SKM-1 (cell line): Measurements from ENCODE around the gene DND1.
A peak's percentile ranks its signal among the peaks of the same experiment; 100 is the strongest.
"Not testable (repeated sequence)": the region's sequence is repeated elsewhere in the genome, so short reads cannot be mapped to it uniquely, and the experiment has no call there.

ENCODE experiments used
- DNase-seq: peaks from one replicate; lab custom pipeline; 2025; ENCODE audit not compliant: unreplicated experiment; lab: John Stamatoyannopoulos, UW

The DND1 gene

DNA sequence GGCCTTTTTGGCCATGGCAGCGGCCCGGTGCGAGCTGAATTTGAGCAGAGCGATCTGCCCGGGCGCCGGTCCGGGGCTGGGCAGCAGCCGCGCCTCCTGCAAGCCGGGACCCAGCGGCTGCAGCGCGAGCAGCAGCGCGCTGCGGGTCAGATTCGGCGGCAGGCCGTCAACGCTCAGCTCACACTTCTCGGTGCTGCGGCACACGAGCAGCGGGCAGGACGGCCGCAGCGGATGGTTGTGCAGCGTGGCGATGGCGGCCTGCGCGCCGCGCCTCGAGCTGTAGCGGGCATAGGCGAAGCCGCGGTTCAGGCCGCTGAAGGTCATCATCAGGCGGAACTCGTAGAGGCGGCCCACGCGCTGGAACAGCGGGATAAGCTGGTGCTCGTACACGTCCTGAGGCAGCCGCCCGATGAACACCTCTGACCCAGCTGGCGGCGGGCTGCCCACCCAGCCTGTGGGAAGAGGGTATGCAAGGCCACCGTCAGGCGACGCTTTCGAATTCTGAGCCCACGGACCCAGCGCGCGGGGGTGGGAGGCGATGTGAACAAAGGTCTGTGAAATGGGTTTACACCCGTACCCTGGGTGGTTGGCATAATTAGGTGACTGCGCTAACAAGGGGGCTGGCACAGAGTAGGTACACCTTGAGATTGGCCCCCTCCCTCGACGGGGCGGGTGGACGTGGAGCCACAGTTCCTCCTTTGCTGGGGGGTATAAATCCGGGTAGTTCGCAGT, 755 bp downstream of the DND1 start:
- DNase-seq, result no peak

- DNase-seq, result no peak
Measured at GRCh38 chr5:140671472-140672125, 1.8 kb downstream of the DND1 start.

DNA sequence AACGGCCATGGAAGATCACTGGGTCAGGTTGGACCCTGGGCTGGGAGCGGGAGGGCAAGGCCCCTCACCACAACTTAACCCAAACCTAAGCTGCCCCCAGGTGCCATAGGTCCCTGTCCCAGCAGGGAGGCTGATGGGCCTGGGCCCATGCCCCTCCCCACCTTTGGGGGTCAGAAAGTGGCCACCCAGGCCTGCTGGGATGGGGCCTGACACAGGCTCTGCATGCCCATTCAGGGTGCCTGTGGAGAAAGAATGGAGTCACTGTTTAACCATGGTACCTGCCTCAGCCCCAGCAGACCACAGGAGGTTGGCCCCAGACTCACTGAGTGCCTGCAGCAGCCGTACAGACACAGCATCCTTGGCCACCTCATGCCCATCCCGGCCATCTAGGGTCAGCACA, 2.3 kb downstream of the DND1 start:
- DNase-seq, result not testable (repeated sequence)

- DNase-seq, result peak; percentile 96
Measured at GRCh38 chr5:140664359-140665119, 8.8 kb downstream of the DND1 start, which contains the start of gene WDR55. WDR55 (plus strand) TSS chr5:140664904; CDS start chr5:140664913, 9 bp downstream.

- DNase-seq, result no peak
Measured at GRCh38 chr5:140664030-140664358, 9.4 kb downstream of the DND1 start.

GRCh38 chr5:140660371-140660770, 13.0 kb downstream of the DND1 start:
- not testable (repeated sequence) for DNase-seq

DNA sequence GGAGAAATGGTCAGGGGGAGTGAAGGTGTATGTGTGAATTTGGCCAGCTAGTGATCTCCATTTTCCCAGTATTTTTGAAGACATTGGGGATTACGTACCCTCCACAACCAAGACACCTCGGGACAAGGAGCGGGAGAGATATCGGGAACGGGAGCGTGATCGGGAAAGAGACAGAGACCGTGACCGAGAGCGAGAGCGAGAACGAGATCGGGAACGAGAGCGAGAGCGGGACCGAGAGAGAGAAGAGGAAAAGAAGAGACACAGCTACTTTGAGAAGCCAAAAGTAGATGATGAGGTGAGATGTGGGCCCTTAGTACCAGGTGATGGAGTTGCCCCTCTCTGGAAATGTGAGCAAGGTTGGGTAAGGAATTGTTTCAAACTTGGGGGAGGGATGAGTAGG, 14.5 kb downstream of the DND1 start:
- DNase-seq, result no peak

DNA sequence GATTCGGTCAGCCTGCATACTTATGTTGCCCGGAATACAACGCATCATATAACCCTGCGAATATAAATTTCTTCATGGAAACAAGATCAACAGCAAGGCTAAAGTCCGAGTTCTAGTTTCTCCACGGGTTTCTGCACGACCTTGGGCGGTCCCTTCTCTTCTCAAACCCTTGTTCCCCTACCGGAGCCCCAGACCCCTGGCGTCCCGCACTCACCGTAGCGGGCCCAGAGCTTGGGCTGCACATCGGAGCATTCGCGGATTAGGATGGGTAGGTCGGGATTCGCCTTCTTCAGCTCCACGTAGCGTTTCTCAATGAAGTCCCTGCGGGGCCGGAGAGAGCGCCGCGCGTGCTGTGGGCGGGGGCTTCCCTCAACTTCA, 26.3 kb downstream of the DND1 start:
- DNase-seq, result no peak

GRCh38 chr5:140642718-140643117, 30.7 kb downstream of the DND1 start:
- no peak for DNase-seq

GRCh38 chr5:140641716-140642115, 31.7 kb downstream of the DND1 start:
- no peak for DNase-seq

DNA sequence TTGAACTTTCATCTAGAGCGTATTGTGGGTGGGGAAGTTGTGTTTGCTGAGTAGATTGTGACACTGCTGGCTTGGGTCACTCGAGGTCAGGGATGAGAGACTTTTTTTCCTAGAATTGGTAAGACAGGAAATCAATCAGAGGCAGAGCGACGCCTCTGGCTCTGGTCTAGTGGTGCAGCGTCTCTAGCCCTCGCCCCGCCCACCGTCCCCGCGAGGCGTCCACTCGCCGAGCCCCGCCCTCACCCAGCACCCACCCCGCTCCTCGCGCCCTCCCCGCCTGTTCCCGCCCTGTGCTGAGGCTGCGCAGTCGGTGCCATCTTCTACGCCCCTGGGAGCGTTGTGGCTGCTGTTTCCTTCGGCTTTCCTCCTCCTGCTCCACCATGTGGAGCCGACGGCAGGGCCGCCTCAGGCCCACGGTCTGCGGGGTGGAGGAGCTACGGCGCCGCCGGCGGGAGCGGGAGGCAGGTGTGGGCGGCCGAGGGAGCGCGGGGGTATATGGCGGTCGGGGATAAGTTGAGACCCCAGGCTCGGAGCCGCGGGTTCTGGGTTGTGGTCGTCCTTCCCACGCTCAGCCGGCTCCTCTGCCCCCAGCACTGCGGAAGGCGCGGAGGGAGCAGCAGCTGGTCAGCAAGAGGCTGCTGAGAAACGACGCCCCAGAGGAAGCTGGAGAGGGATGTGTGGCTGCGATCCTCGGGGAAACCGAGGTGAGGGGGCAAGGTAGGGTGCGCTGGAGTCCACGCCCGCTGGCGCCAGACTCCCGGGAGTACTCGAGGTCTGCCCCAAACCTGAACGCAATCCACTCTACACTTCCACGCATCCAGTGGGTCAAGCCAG, 34.0 kb downstream of the DND1 start, which contains the start of gene TMCO6:
TSS of gene TMCO6 (plus strand) at position 304 of the 834 bp plus-strand sequence. CDS start at position 381, 77 bp downstream.
- DNase-seq, result peak; percentile 96

DNA sequence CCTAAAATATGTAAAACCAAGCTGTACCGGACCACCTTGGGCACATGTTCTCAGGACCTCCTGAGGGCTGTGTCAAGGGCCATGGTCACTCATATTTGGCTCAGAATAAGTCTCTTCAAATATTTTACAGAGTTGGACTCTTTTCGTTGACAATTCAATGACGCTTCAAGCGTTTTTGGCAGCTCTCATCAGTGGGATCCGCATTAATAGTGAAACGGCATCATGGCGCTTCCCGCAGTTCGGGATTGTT, 34.6 kb downstream of the DND1 start:
- not testable (repeated sequence) for DNase-seq

GRCh38 chr5:140637371-140638100, 35.8 kb downstream of the DND1 start:
- no peak for DNase-seq

DNA sequence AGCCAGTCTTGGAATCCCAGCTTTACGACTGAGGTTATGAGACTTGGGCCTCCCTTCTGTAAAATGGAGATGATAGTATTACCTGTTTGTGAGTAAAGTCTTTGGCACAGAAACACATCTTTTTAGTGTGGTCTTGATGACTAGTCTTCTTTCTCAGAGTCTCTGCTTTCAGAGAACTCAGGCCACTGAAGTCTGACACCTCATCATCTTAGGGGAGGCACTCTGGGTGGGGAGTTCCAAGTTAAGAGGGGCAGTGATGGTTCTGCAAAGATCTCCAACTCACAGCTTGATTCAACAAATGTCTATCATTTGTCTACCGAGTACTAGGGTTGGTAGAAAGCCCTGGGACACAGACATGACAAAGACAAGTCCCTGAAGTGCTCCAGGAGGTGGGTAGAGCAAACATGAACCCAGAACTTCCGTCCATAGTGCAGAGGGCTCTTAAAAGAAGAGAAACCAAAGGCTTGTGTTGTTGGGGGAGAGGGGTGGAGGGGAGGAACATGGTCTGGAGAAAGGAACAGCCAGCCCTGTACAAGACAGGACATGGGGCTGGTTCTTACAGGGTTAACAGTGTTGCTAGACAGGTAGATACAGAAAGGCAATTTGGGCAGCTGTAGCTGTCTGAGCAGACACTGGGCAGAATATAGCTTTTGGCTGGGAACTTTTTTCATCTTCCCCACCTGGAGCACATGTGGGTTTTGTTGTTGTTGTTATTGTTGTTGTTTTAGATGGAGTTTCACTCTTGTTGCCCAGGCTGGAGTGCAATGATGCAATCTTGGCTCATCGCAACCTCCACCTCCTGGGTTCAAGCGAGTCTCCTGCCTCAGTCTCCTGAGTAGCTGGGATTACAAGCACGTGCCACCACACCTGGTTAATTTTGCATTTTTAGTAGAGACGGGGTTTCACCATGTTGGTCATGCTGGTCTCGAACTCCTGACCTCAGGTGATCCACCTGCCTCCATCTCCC, 37.8 kb downstream of the DND1 start:
- no peak for DNase-seq

- no peak for DNase-seq
Measured at GRCh38 chr5:140634103-140634502, 39.3 kb downstream of the DND1 start.

- DNase-seq, result no peak
Measured at GRCh38 chr5:140633501-140633900, 39.9 kb downstream of the DND1 start.

DNA sequence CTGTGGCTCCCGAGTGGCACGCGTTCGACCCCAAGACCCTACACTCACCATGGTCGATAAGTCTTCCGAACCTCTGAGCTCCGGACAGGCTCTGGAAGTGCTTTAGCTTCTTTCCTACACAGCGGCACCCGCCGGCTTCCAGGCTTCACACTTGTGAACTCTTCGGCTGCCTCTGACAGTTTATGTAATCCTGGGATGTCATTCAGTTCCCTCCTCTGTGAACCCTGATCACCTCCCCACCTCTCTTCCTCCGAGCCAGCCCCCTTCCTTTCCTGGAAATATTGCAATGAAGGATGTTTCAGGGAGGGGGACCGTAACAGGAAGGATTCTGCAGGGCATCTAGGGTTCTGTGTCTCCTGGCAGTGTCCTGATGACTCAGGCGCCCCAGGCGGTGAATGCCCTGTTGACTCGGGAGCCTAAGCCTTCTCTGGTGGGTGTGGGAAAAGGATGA, 40.3 kb downstream of the DND1 start, which contains the start of gene CD14:
TSS of gene CD14 (minus strand) at position 155 of the 451 bp plus-strand sequence. CDS start at position 51, 104 bp downstream.
- no peak for DNase-seq

- DNase-seq, result no peak
Measured at GRCh38 chr5:140632366-140633020, 40.9 kb downstream of the DND1 start.
